PC-3 (cell line): ENCODE measurements around the gene RNF39. TPM values are rescaled to one million over a fixed set of nuclear protein-coding genes. Genes with fewer than 3 reads are reported as not detected.

Experiments used
- ATAC-seq: fragments of 200-7000 bp; cut with Tn5 transposase; 2 replicates; pipeline ENCODE4 v1.9.1; 2020; ENCODE audit warnings: mild to moderate bottlenecking, moderate library complexity
- BruUV-seq: library from RNA; stranded (reverse); fragments of 400-500 nt; replicated peaks from 2 replicates; lab custom pipeline; 2021; lab: Mats Ljungman, UMichigan
- CTCF ChIA-PET: fragments of 300-600 bp; sonication (Branson Sonifier 250); formaldehyde crosslinking; loops from one replicate; lab custom pipeline; 2022; ENCODE audit warnings: antibody characterized with exemption; lab: Charles Lee
- POLR2A ChIA-PET: fragments of 300-600 bp; sonication (Branson Sonifier 250); formaldehyde crosslinking; loops from one replicate; lab custom pipeline; 2022; ENCODE audit warnings: antibody characterized with exemption; ENCODE audit not compliant: unreplicated experiment; lab: Charles Lee
- DNase-seq: peaks from one replicate; pipeline ENCODE4 v3.0.0-alpha.2; 2015
- H2AFZ ChIP-seq: fragments of 300-600 bp; sonication (generic); 2 replicates; pipeline ENCODE4 v1.6.0; 2016; ENCODE audit warnings: antibody characterized with exemption, low read length
- H3F3A ChIP-seq: fragments of 300-600 bp; sonication (generic); one replicate; pipeline ENCODE4 v1.6.0; 2017; ENCODE audit warnings: antibody characterized with exemption, low read length, control low read depth, mild to moderate bottlenecking; ENCODE audit not compliant: unreplicated experiment
- H3K27ac ChIP-seq: fragments of 300-600 bp; sonication (generic); 2 replicates; pipeline ENCODE4 v1.5.1; 2016; ENCODE audit warnings: mild to moderate bottlenecking, low read length
- H3K27me3 ChIP-seq: fragments of 300-600 bp; sonication (generic); 2 replicates; pipeline ENCODE4 v1.6.1; 2016; ENCODE audit warnings: low read length, mixed read lengths
- H3K36me3 ChIP-seq: fragments of 300-600 bp; sonication (generic); 2 replicates; pipeline ENCODE4 v1.6.1; 2016; ENCODE audit warnings: low read depth, mixed run types, low read length, mixed read lengths
- H3K4me1 ChIP-seq: fragments of 300-600 bp; sonication (generic); 2 replicates; pipeline ENCODE4 v1.5.1; 2016; ENCODE audit warnings: low read length; ENCODE audit not compliant: insufficient read depth
- H3K4me2 ChIP-seq: fragments of 300-600 bp; sonication (generic); 2 replicates; pipeline ENCODE4 v1.6.0; 2016; ENCODE audit warnings: low read length
- H3K4me3 ChIP-seq: fragments of 300-600 bp; sonication (generic); 2 replicates; pipeline ENCODE4 v1.5.1; 2016; ENCODE audit warnings: mild to moderate bottlenecking, low read length, mixed read lengths
- H3K79me2 ChIP-seq: fragments of 300-600 bp; sonication (generic); 2 replicates; pipeline ENCODE4 v1.6.1; 2017; ENCODE audit warnings: low read length, mixed read lengths
- H3K9ac ChIP-seq: fragments of 300-600 bp; sonication (generic); 2 replicates; pipeline ENCODE4 v1.6.0; 2016; ENCODE audit warnings: mild to moderate bottlenecking, low read length
- H3K9me2 ChIP-seq: fragments of 300-600 bp; sonication (generic); replicated peaks from 2 replicates; pipeline ENCODE4 v1.6.1; 2016; ENCODE audit warnings: mixed run types, low read length, mixed read lengths
- H3K9me3 ChIP-seq: fragments of 300-600 bp; sonication (generic); 2 replicates; pipeline ENCODE4 v1.6.1; 2016; ENCODE audit warnings: low read length, mixed read lengths
- H4K20me1 ChIP-seq: fragments of 300-600 bp; sonication (generic); 2 replicates; pipeline ENCODE4 v1.6.1; 2016; ENCODE audit warnings: low read length, mixed read lengths
- EZH2 ChIP-seq: fragments of 300-600 bp; sonication (generic); IDR thresholded peaks from one replicate; pipeline ENCODE4 v1.6.1; 2017; ENCODE audit warnings: antibody characterized with exemption, mild to moderate bottlenecking, low read length; ENCODE audit not compliant: unreplicated experiment
- EZH2phosphoT487 ChIP-seq: fragments of 300-600 bp; sonication (generic); IDR thresholded peaks from 2 replicates; pipeline ENCODE4 v1.6.1; 2018; ENCODE audit warnings: mild to moderate bottlenecking, antibody characterized with exemption, low read length, borderline replicate concordance
- intact Hi-C: fragments of 100-400 bp; cut with micrococcal nuclease; formaldehyde crosslinking; loops from 2 replicates; pipeline ENCODE4 v1.9.0; 2023
- total RNA-seq: library from RNA; depleted of rRNA; stranded (reverse); fragments of >200 nt; gene quantifications from 2 replicates; pipeline ENCODE4 v1.2.3, GENCODE V29; 2014
- TF ChIP-seq, protein P1 (sequence below): fragments of 300-600 bp; sonication (generic); conservative IDR thresholded peaks from 2 replicates; pipeline ENCODE4 v1.5.1; 2017; ENCODE audit warnings: antibody characterized with exemption, low read depth, mild to moderate bottlenecking, low read length

Gene RNF39
- total RNA-seq, 1 experiment from 2014 or later, result 2.0 TPM

DNA sequence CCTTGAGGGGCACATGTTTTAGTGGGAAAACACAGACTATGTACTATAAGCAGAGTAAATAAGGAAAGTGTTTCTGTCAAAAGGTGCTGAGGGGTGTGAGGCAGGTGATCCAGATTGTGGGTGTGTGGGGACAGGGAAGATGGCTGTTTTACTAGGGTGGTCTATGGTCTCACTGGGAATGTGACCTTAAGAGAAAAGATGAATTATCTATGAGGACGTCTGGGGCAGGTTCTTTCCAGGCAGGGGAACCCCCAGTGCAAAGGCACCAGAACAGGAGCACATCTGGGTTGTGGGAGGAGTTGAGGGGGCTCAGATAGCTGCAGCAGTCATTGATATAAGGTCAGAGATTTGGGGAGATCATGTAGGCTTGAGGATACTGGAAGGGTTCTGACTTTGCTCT lies 32.7 kb downstream of the RNF39 start:
- Histone ChIP-seq H3K36me3 (no peaks in the 10 kb centered on the region), H3K27ac (no peak overlapping the region), H3K9me3 (no peaks in the 10 kb centered on the region), H3K4me2 (no peak overlapping the region), H3K27me3 (no peaks in the 10 kb centered on the region), H2AFZ (no peak overlapping the region), H3F3A (peaks cover 3% of the 10 kb centered on the region), H4K20me1 (no peaks in the 10 kb centered on the region), H3K4me3 (no peak overlapping the region), H3K79me2 (no peaks in the 10 kb centered on the region), H3K9me2 (no peaks in the 10 kb centered on the region), H3K9ac (no peak overlapping the region), H3K4me1 (peaks cover 9% of the 10 kb centered on the region)
- DNase-seq (no peak), ATAC-seq (no peak)
- ChIA-PET POLR2A (no interaction called here), CTCF (no interaction called here)
- no TSS peak for BruUV-seq
- intact Hi-C loops, result no loop called here
- no peak for TF ChIP-seq EZH2phosphoT487

DNA sequence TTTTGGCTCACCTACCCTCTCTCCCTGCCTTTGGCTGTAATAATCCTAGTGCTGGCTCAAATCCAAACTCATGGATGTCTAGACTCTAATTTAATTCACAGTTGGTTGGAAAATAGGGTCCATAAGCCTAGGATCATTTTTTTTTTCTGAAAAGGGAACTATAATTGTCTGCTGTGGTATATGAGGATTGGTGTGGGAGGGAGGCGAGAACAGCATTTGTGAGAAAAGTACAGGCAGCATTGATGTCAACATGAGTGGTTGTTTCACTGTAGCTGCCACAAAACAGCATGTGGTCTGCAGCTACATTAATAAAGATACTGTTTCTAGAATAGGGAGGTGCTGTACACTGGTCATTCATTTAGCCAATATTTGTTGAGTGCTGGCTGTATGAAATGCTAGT lies 33.1 kb downstream of the RNF39 start:
- Histone ChIP-seq H3K27me3 (no peaks in the 10 kb centered on the region), H4K20me1 (no peaks in the 10 kb centered on the region), H3K4me1 (peaks cover 9% of the 10 kb centered on the region), H3K9ac (no peak overlapping the region), H3K36me3 (no peaks in the 10 kb centered on the region), H3F3A (peaks cover 3% of the 10 kb centered on the region), H2AFZ (no peak overlapping the region), H3K4me3 (no peak overlapping the region), H3K4me2 (no peak overlapping the region), H3K79me2 (no peaks in the 10 kb centered on the region), H3K9me2 (no peaks in the 10 kb centered on the region), H3K27ac (no peak overlapping the region), H3K9me3 (no peaks in the 10 kb centered on the region)
- no peak for ATAC-seq
- TF ChIP-seq, protein P1, sequence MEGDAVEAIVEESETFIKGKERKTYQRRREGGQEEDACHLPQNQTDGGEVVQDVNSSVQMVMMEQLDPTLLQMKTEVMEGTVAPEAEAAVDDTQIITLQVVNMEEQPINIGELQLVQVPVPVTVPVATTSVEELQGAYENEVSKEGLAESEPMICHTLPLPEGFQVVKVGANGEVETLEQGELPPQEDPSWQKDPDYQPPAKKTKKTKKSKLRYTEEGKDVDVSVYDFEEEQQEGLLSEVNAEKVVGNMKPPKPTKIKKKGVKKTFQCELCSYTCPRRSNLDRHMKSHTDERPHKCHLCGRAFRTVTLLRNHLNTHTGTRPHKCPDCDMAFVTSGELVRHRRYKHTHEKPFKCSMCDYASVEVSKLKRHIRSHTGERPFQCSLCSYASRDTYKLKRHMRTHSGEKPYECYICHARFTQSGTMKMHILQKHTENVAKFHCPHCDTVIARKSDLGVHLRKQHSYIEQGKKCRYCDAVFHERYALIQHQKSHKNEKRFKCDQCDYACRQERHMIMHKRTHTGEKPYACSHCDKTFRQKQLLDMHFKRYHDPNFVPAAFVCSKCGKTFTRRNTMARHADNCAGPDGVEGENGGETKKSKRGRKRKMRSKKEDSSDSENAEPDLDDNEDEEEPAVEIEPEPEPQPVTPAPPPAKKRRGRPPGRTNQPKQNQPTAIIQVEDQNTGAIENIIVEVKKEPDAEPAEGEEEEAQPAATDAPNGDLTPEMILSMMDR, result no peak
- no peak for TF ChIP-seq EZH2phosphoT487
- no peak for TF ChIP-seq EZH2
- no TSS peak for BruUV-seq
- intact Hi-C loops, result no loop called here
- no peak for DNase-seq
- ChIA-PET CTCF (no interaction called here), POLR2A (no interaction called here)

DNA sequence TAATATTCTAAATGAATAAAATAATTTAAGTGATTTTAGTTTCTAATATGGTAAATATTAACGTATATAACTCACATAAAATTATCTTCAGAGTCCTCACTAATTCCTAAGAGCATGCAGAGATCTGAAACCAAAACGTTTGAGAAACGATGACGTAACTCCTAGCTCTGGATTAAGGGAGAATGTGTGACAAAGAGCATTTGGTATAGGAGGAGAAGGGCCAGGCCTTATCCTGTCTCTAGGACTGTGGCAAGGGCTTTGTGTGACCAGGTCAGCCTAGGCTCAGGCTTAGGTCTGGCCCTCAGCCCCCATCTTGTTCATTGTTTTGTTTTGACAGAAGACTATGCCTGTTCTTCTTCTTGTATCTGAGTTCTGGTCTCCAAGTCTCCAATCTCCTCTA lies 33.7 kb downstream of the RNF39 start:
- Histone ChIP-seq H3K9me3 (no peaks in the 10 kb centered on the region), H3K4me2 (no peak overlapping the region), H3K27me3 (no peaks in the 10 kb centered on the region), H3F3A (peaks cover 3% of the 10 kb centered on the region), H3K79me2 (no peaks in the 10 kb centered on the region), H3K9ac (no peak overlapping the region), H3K27ac (no peak overlapping the region), H3K4me1 (peaks cover 9% of the 10 kb centered on the region), H2AFZ (no peak overlapping the region), H3K9me2 (no peaks in the 10 kb centered on the region), H4K20me1 (no peaks in the 10 kb centered on the region), H3K36me3 (no peaks in the 10 kb centered on the region), H3K4me3 (no peak overlapping the region)
- TF ChIP-seq EZH2phosphoT487 (no peak), EZH2 (no peak)
- TF ChIP-seq, protein P1, result no peak
- ATAC-seq (no peak), DNase-seq (no peak)
- ChIA-PET POLR2A (no interaction called here), CTCF (no interaction called here)
- intact Hi-C loops, result no loop called here
- no TSS peak for BruUV-seq
